Upper lobe of right lung (tissue), 1 donor: ENCODE data around the gene CSF2RB. TPM values are rescaled to one million over a fixed set of nuclear protein-coding genes. Genes with fewer than 3 reads are reported as not detected.

ENCODE experiments used
- ATAC-seq: fragments of 200-7000 bp; cut with Tn5 transposase; one replicate; pipeline ENCODE4 v1.9.1; 2020; ENCODE audit warnings: mild to moderate bottlenecking, moderate library complexity
- DNase-seq: peaks from one replicate; pipeline ENCODE4 v3.0.0-alpha.2; 2020
- H3K27ac ChIP-seq: fragments of 200-600 bp; one replicate; pipeline ENCODE4 v1.8.0; 2022
- H3K27me3 ChIP-seq: fragments of 200-600 bp; one replicate; pipeline ENCODE4 v1.8.0; 2022; ENCODE audit warnings: mild to moderate bottlenecking
- H3K36me3 ChIP-seq: fragments of 200-600 bp; one replicate; pipeline ENCODE4 v1.8.0; 2022
- H3K4me1 ChIP-seq: fragments of 200-600 bp; one replicate; pipeline ENCODE4 v1.8.0; 2022
- H3K4me3 ChIP-seq: fragments of 200-600 bp; one replicate; pipeline ENCODE4 v1.8.0; 2022; ENCODE audit warnings: mild to moderate bottlenecking
- H3K9me3 ChIP-seq: fragments of 200-600 bp; one replicate; pipeline ENCODE4 v1.8.0; 2022
- CTCF ChIP-seq: fragments of 200-600 bp; IDR thresholded peaks from one replicate; pipeline ENCODE4 v1.8.0; 2022; ENCODE audit warnings: antibody characterized with exemption
- intact Hi-C: fragments of 100-400 bp; cut with DNase I; formaldehyde crosslinking; loops from one replicate; pipeline ENCODE4 v1.11.0; 2022
- total RNA-seq: library from RNA; stranded (reverse); fragmentation: NEBNext Ultra II Directional; extraction: Animal tissue kit (Norgen Biotek cat#: 25700); gene quantifications from one replicate; pipeline ENCODE4 v1.2.1, GENCODE V29; 2021
- donor health status: DM: no; HTN: yes; CAD: no; lungs with severe emphysema.

Gene CSF2RB
- total RNA-seq, 1 donor from 2014 or later: 27.2 TPM

- H3K27me3 ChIP-seq: no peaks in the 10 kb centered on the region
- peaks cover 18% of the 10 kb centered on the region for H3K36me3 ChIP-seq
- TF ChIP-seq CTCF: no peak
- ATAC-seq (no peak), DNase-seq (no peak)
- H3K27ac ChIP-seq: no peak overlapping the region
- no peaks in the 10 kb centered on the region for H3K9me3 ChIP-seq
- no peak overlapping the region for H3K4me3 ChIP-seq
- intact Hi-C loops: no loop called here
- no peaks in the 10 kb centered on the region for H3K4me1 ChIP-seq
Observed at GRCh38 chr22:36926721-36927435, 13.4 kb downstream of the CSF2RB start.

- intact Hi-C loops: no loop called here
- TF ChIP-seq CTCF: no peak
- H3K27ac ChIP-seq: no peak overlapping the region
- no peaks in the 10 kb centered on the region for H3K9me3 ChIP-seq
- H3K4me3 ChIP-seq: no peak overlapping the region
- DNase-seq (no peak), ATAC-seq (no peak)
- no peaks in the 10 kb centered on the region for H3K4me1 ChIP-seq
- H3K27me3 ChIP-seq: no peaks in the 10 kb centered on the region
- H3K36me3 ChIP-seq: peaks cover 21% of the 10 kb centered on the region
Observed at GRCh38 chr22:36927671-36928070, 14.2 kb downstream of the CSF2RB start.

GRCh38 chr22:36928196-36928595 is 14.8 kb downstream of the CSF2RB start:
- no peak for DNase-seq
- intact Hi-C loops: no loop called here
- no peak for ATAC-seq
- no peaks in the 10 kb centered on the region for H3K4me1 ChIP-seq
- no peak overlapping the region for H3K4me3 ChIP-seq
- H3K27ac ChIP-seq: no peak overlapping the region
- no peaks in the 10 kb centered on the region for H3K9me3 ChIP-seq
- TF ChIP-seq CTCF: no peak
- H3K27me3 ChIP-seq: no peaks in the 10 kb centered on the region
- peaks cover 26% of the 10 kb centered on the region for H3K36me3 ChIP-seq

- H3K4me3 ChIP-seq: no peak overlapping the region
- TF ChIP-seq CTCF: no peak
- no peak overlapping the region for H3K27ac ChIP-seq
- intact Hi-C loops: no loop called here
- H3K9me3 ChIP-seq: no peaks in the 10 kb centered on the region
- H3K4me1 ChIP-seq: no peaks in the 10 kb centered on the region
- H3K27me3 ChIP-seq: no peaks in the 10 kb centered on the region
- ATAC-seq (no peak), DNase-seq (no peak)
- H3K36me3 ChIP-seq: peaks cover 28% of the 10 kb centered on the region
Observed at GRCh38 chr22:36928786-36929535, 15.5 kb downstream of the CSF2RB start.

GRCh38 chr22:36929621-36930020 is 16.2 kb downstream of the CSF2RB start:
- intact Hi-C loops: no loop called here
- no peak for DNase-seq
- no peak overlapping the region for H3K27ac ChIP-seq
- H3K36me3 ChIP-seq: peaks cover 28% of the 10 kb centered on the region
- H3K4me3 ChIP-seq: no peak overlapping the region
- H3K4me1 ChIP-seq: no peaks in the 10 kb centered on the region
- no peaks in the 10 kb centered on the region for H3K27me3 ChIP-seq
- no peak for TF ChIP-seq CTCF
- ATAC-seq: no peak
- no peaks in the 10 kb centered on the region for H3K9me3 ChIP-seq
